Hepatocyte (in vitro differentiated cells): ENCODE results near the gene RALBP1. TPM values are rescaled to one million over a fixed set of nuclear protein-coding genes. Genes with fewer than 3 reads are reported as not detected.

Source experiments
- DNase-seq: peaks from one replicate; pipeline ENCODE4 v3.0.0-alpha.2; 2016; ENCODE audit warnings: low spot score
- H2AFZ ChIP-seq: fragments of 200-600 bp; sonication (generic); 2 replicates; pipeline ENCODE4 v1.6.0; 2016; ENCODE audit warnings: antibody characterized with exemption, mild to moderate bottlenecking
- H3K27ac ChIP-seq: fragments of 200-600 bp; sonication (generic); 2 replicates; pipeline ENCODE4 v1.5.1; 2016; ENCODE audit warnings: mild to moderate bottlenecking
- H3K27me3 ChIP-seq: fragments of 200-600 bp; sonication (generic); 2 replicates; pipeline ENCODE4 v1.6.1; 2016
- H3K36me3 ChIP-seq: fragments of 200-600 bp; sonication (generic); replicated peaks from 2 replicates; pipeline ENCODE4 v1.5.1; 2016; ENCODE audit warnings: low read depth; ENCODE audit not compliant: insufficient read depth
- H3K4me1 ChIP-seq: fragments of 200-600 bp; sonication (generic); 2 replicates; pipeline ENCODE4 v1.5.1; 2016; ENCODE audit warnings: mild to moderate bottlenecking, moderate library complexity; ENCODE audit not compliant: insufficient read depth
- H3K4me2 ChIP-seq: fragments of 200-600 bp; sonication (generic); 2 replicates; pipeline ENCODE4 v1.6.0; 2016
- H3K4me3 ChIP-seq: fragments of 200-600 bp; sonication (generic); 2 replicates; pipeline ENCODE4 v1.5.1; 2016; ENCODE audit warnings: mild to moderate bottlenecking
- H3K79me2 ChIP-seq: fragments of 200-600 bp; sonication (generic); 2 replicates; pipeline ENCODE4 v1.6.0; 2017; ENCODE audit warnings: mild to moderate bottlenecking
- H3K9me2 ChIP-seq: fragments of 200-600 bp; sonication (generic); replicated peaks from 2 replicates; pipeline ENCODE4 v1.6.0; 2017; ENCODE audit warnings: mild to moderate bottlenecking; ENCODE audit not compliant: insufficient read depth
- H3K9me3 ChIP-seq: fragments of 200-600 bp; sonication (generic); 2 replicates; pipeline ENCODE4 v1.5.1; 2016; ENCODE audit warnings: low read depth, mild to moderate bottlenecking
- H4K20me1 ChIP-seq: fragments of 200-600 bp; sonication (generic); 2 replicates; pipeline ENCODE4 v1.6.0; 2016; ENCODE audit warnings: mild to moderate bottlenecking; ENCODE audit not compliant: insufficient read depth, poor library complexity, severe bottlenecking
- CTCF ChIP-seq: fragments of 200-600 bp; sonication (generic); IDR thresholded peaks from 2 replicates; pipeline ENCODE4 v1.5.1; 2016; ENCODE audit warnings: antibody characterized with exemption, mild to moderate bottlenecking; ENCODE audit not compliant: poor library complexity
- EZH2 ChIP-seq: fragments of 200-600 bp; sonication (generic); IDR thresholded peaks from 2 replicates; pipeline ENCODE4 v1.6.1; 2016; ENCODE audit warnings: antibody characterized with exemption, mild to moderate bottlenecking, borderline replicate concordance
- EZH2phosphoT487 ChIP-seq: fragments of 200-600 bp; sonication (generic); IDR thresholded peaks from one replicate; pipeline ENCODE4 v1.6.1; 2018; ENCODE audit warnings: antibody characterized with exemption, mild to moderate bottlenecking, low read depth, moderate library complexity; ENCODE audit not compliant: unreplicated experiment, severe bottlenecking
- WGBS: methylation state at CpG from one replicate; pipeline ENCODE4 v1.1.6; 2016; ENCODE audit warnings: low lambda C conversion rate; ENCODE audit errors: missing lambda C conversion rate; 5-methylcytosine and 5-hydroxymethylcytosine counted together
- polyA plus RNA-seq: library from polyadenylated mRNA; unstranded; fragments of >200 nt; fragmentation: Nextera tagmentation; extraction: Ambion mirVana; gene quantifications from 2 replicates; pipeline ENCODE4 v1.2.1, GENCODE V29; 2016
- total RNA-seq: library from RNA; depleted of rRNA; stranded (reverse); fragments of >200 nt; gene quantifications from 2 replicates; pipeline ENCODE4 v1.2.3, GENCODE V29; 2014

Gene RALBP1
- total and polyA plus RNA-seq, 2 experiments from 2014 or later = 41.3 to 55.0 TPM

GRCh38 chr18:9569178-9569577, 93.9 kb downstream of the RALBP1 start:
- no peak overlapping the region for H3K4me3 ChIP-seq
- 77% methylated on average over 8 of the region's 8 CpGs for WGBS
- H2AFZ ChIP-seq = no peak overlapping the region
- H3K4me2 ChIP-seq = no peak overlapping the region
- H3K9me2 ChIP-seq = no peaks in the 10 kb centered on the region
- DNase-seq = no peak
- no peaks in the 10 kb centered on the region for H3K27me3 ChIP-seq
- no peaks in the 10 kb centered on the region for H3K4me1 ChIP-seq
- TF ChIP-seq EZH2 (no peak), EZH2phosphoT487 (no peak), CTCF (no peak)
- no peaks in the 10 kb centered on the region for H4K20me1 ChIP-seq
- no peaks in the 10 kb centered on the region for H3K36me3 ChIP-seq
- no peak overlapping the region for H3K27ac ChIP-seq
- peaks cover 5% of the 10 kb centered on the region for H3K79me2 ChIP-seq
- no peaks in the 10 kb centered on the region for H3K9me3 ChIP-seq

GRCh38 chr18:9570255-9570654, 94.9 kb downstream of the RALBP1 start:
- H3K9me2 ChIP-seq = no peaks in the 10 kb centered on the region
- H3K9me3 ChIP-seq = no peaks in the 10 kb centered on the region
- no peak overlapping the region for H3K4me2 ChIP-seq
- TF ChIP-seq CTCF = no peak
- TF ChIP-seq EZH2phosphoT487 = no peak
- no peak for TF ChIP-seq EZH2
- H3K27me3 ChIP-seq = no peaks in the 10 kb centered on the region
- H3K27ac ChIP-seq = no peak overlapping the region
- H3K36me3 ChIP-seq = no peaks in the 10 kb centered on the region
- no peaks in the 10 kb centered on the region for H3K4me1 ChIP-seq
- H3K79me2 ChIP-seq = peaks cover 5% of the 10 kb centered on the region
- H2AFZ ChIP-seq = no peak overlapping the region
- no peaks in the 10 kb centered on the region for H4K20me1 ChIP-seq
- DNase-seq = peak; percentile 18
- WGBS = 85% methylated on average over 3 of the region's 3 CpGs
- no peak overlapping the region for H3K4me3 ChIP-seq

GRCh38 chr18:9571546-9571945, 96.2 kb downstream of the RALBP1 start:
- H3K4me2 ChIP-seq = no peak overlapping the region
- TF ChIP-seq EZH2 (no peak), CTCF (no peak), EZH2phosphoT487 (no peak)
- H3K9me2 ChIP-seq = no peaks in the 10 kb centered on the region
- H4K20me1 ChIP-seq = no peaks in the 10 kb centered on the region
- H3K27me3 ChIP-seq = no peaks in the 10 kb centered on the region
- H3K36me3 ChIP-seq = no peaks in the 10 kb centered on the region
- no peak overlapping the region for H3K27ac ChIP-seq
- DNase-seq = no peak
- no peak overlapping the region for H2AFZ ChIP-seq
- H3K4me1 ChIP-seq = peaks cover 8% of the 10 kb centered on the region
- 95% methylated on average over 3 of the region's 3 CpGs for WGBS
- H3K4me3 ChIP-seq = no peak overlapping the region
- peaks cover 5% of the 10 kb centered on the region for H3K79me2 ChIP-seq
- H3K9me3 ChIP-seq = no peaks in the 10 kb centered on the region
